ENCODE data around the gene TCTA. TPM values are rescaled to one million over a fixed set of nuclear protein-coding genes. Genes with fewer than 3 reads are reported as not detected.

TCTA gene
- total and polyA plus RNA-seq, 3 experiments from 2014 or later: 21.3 to 38.4 (median 23.2) TPM

DNA sequence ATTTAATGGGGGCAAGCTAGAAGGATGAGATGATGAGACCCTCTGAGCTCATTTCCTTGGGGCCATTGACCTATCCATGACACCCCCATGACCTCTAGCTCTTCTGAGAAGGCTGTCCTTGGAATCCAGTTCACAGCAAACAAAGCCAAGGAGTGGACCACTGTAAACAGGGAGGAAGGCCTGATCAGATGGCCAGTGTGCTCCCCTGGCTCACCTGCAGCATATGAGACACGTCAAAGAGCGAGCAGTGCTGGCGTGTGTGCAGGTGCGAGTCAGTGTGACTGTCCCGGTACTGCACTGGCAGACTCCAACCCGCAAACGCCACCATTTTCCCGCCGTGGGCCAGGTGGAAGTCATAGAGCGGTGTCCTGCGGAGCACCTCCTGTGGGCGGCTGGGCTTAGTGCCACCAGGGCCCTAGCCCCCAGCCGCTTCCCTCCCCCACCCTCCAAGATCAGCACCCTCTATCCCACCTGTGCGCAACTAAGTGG is 9.7 kb downstream of the TCTA start:
- H3K4me1 ChIP-seq (ENCODE audit: insufficient read depth, low read length): peaks cover 17% of the 10 kb centered on the region
- H3K36me3 Mint-ChIP-seq: peaks cover 0 to 47% (median 9%) of the 10 kb centered on the region in 3 donors
- H3K27me3 ChIP-seq (ENCODE audit: insufficient read depth, low read length, poor library complexity, severe bottlenecking): no peaks in the 10 kb centered on the region
- no peaks in the 10 kb centered on the region for H3K9me3 Mint-ChIP-seq
- peak overlapping the region in 1 of 8 donors; percentile 12 for H3K27ac Mint-ChIP-seq
- ChIA-PET POLR2A (no interaction called here), CTCF (interaction anchor here (1.0 kb wide), 1 partner anchor 82 kb away, joined by 3 read pairs; the partner anchor contains the start of gene USP4)
- H3K9me3 ChIP-seq (ENCODE audit: low read length): no peaks in the 10 kb centered on the region
- peaks cover 30 to 59% (median 43%) of the 10 kb centered on the region in 3 donors for H3K4me1 Mint-ChIP-seq
- no peak overlapping the region for H3K27ac ChIP-seq (ENCODE audit: low read depth, low read length)
- H3K4me3 ChIP-seq (ENCODE audit: low read length): no peak overlapping the region
- H3K36me3 ChIP-seq (ENCODE audit: insufficient read depth, low read length): peaks cover 8% of the 10 kb centered on the region
- no peak for DNase-seq
- peaks cover 0 to 1% of the 10 kb centered on the region in 2 donors for H3K27me3 Mint-ChIP-seq
- no peak overlapping the region for H3K4me3 Mint-ChIP-seq

DNA sequence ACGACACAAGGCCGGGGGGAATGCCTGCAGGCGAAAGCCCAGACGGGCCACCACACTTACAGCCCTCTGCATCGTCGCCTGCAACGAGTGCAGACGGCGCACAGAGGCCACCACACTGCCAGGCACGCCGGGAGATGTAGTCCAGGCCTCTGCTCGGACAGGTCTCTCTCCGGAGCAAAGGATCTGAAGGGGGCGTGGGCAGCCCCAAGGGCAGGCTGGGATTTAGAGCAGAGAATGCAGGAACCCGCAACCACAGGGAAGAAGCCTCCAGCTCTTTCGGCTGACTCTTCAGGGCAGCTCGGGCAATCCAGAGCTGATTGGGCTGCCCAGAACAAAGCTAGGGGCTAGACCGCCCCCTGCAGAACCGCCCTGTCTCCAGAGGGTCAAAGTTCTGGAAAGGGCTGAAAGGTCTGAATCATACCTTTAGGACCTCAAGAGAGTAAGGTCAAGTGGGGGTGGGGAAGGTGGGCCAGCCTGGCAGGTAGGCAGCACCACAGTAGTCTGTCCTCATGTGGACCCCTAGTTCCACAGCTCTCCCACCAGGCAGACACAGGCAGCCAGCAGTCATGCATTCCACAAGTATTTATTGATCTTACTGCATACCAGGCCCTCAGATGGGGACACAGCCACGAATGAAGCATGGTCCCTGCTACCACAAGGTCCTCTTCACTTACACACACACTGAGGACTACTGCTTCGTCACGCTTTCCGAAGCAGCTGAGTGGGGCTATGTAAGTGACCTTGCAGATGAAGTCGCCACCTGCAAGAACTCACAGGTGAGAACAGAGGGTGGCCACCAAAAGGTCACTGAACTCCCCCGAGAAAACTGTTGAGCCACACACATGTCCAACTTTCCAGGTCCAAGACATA is 10.4 kb downstream of the TCTA start, which contains the start of gene AMT:
TSS of gene AMT (minus strand) at position 95 of the 870 bp plus-strand sequence. CDS start at position 72, 23 bp downstream.
- Mint-ChIP-seq H3K4me3 (no peak within 1 kb of the TSS), H3K9me3 (no peaks in the 10 kb centered on the region), H3K36me3 (peaks cover 0 to 46% (median 9%) of the 10 kb centered on the region in 3 donors), H3K4me1 (peaks cover 23 to 52% (median 39%) of the 10 kb centered on the region in 3 donors), H3K27ac (peak within 1 kb of the TSS in 4 of 8 donors; percentile 17 to 78 (median 57)), H3K27me3 (peaks cover 0 to 1% of the 10 kb centered on the region in 2 donors)
- H3K4me1 ChIP-seq (ENCODE audit: insufficient read depth, low read length): peaks cover 10% of the 10 kb centered on the region
- H3K9me3 ChIP-seq (ENCODE audit: low read length): no peaks in the 10 kb centered on the region
- H3K4me3 ChIP-seq (ENCODE audit: low read length): no peak within 1 kb of the TSS
- DNase-seq: no peak
- no peak within 1 kb of the TSS for H3K27ac ChIP-seq (ENCODE audit: low read depth, low read length)
- H3K27me3 ChIP-seq (ENCODE audit: insufficient read depth, low read length, poor library complexity, severe bottlenecking): no peaks in the 10 kb centered on the region
- POLR2A ChIA-PET: no interaction called here
- H3K36me3 ChIP-seq (ENCODE audit: insufficient read depth, low read length): peaks cover 8% of the 10 kb centered on the region
- CTCF ChIA-PET: no interaction called here

DNA sequence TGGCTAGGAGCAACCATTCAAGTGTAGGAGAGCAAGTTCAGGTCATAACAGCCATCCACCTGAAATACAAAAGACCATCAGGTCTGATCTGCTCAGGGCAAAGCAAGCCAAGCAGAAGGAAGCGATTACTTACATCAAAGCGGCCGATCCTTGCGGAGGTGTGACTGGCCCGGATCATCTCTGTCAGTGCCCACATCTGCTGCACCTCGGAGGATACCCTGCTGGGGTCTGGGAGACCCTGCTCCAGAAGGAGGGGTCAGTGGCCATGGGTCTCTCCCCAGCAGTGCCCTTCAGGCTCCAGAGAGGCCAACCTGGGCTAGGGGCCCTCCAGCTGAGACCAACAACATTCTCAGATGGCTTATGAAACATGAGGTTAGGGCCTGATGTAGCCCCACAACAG is 12.6 kb downstream of the TCTA start:
- no peak overlapping the region for H3K27ac ChIP-seq (ENCODE audit: low read depth, low read length)
- CTCF ChIA-PET: no interaction called here

DNA sequence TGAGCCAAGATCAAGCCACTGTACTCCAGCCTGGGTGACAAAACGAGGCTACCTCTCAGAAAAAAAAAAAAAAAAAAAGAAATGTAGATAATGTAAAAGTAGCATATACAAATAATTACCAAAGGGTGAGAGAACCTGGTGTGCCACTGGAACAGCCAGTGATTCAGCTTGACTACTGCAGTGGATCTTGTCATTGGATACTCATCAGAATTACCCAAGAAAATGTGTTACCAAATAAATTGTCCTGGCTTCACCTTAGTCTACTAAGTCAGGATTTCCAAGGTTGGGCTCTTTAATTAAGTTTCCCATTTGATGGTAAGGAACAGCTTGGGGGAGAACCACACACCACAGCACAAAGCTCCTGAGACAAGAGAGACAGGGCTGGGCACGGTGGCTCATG is 15.4 kb downstream of the TCTA start:
- Histone ChIP-seq H3K36me3 (ENCODE audit: insufficient read depth, low read length) (no peaks in the 10 kb centered on the region), H3K27me3 (ENCODE audit: insufficient read depth, low read length, poor library complexity, severe bottlenecking) (no peaks in the 10 kb centered on the region), H3K4me1 (ENCODE audit: insufficient read depth, low read length) (peaks cover 4% of the 10 kb centered on the region), H3K4me3 (ENCODE audit: low read length) (no peak overlapping the region), H3K9me3 (ENCODE audit: low read length) (no peaks in the 10 kb centered on the region), H3K27ac (ENCODE audit: low read depth, low read length) (no peak overlapping the region)
- Mint-ChIP-seq H3K9me3 (no peaks in the 10 kb centered on the region), H3K36me3 (peaks cover 0 to 32% (median 8%) of the 10 kb centered on the region in 3 donors), H3K4me3 (peak overlapping the region; percentile 89 to 99 (median 96)), H3K27me3 (no peaks in the 10 kb centered on the region), H3K4me1 (peaks cover 14 to 32% (median 28%) of the 10 kb centered on the region in 3 donors), H3K27ac (peak overlapping the region in 3 of 8 donors; percentile 10 to 61 (median 20))
- DNase-seq: no peak
- ChIA-PET CTCF (interaction anchor here (0.8 to 1.0 kb wide), 3 partner anchors 11 to 87 kb away, joined by 3 read pairs; partner anchors contain the start of gene USP4), POLR2A (no interaction called here)

More for the DNA sequence above, 12.6 kb downstream of the TCTA start:
- Mint-ChIP-seq H3K4me1 (peaks cover 20 to 43% (median 37%) of the 10 kb centered on the region in 3 donors), H3K36me3 (peaks cover 0 to 38% (median 9%) of the 10 kb centered on the region in 3 donors), H3K27ac (peak overlapping the region in 5 of 8 donors; percentile 12 to 71 (median 21)), H3K4me3 (peak overlapping the region in 1 of 7 donors; percentile 65), H3K9me3 (no peaks in the 10 kb centered on the region), H3K27me3 (no peaks in the 10 kb centered on the region)
- Histone ChIP-seq H3K27me3 (ENCODE audit: insufficient read depth, low read length, poor library complexity, severe bottlenecking) (no peaks in the 10 kb centered on the region), H3K4me3 (ENCODE audit: low read length) (no peak overlapping the region), H3K4me1 (ENCODE audit: insufficient read depth, low read length) (peaks cover 4% of the 10 kb centered on the region), H3K9me3 (ENCODE audit: low read length) (no peaks in the 10 kb centered on the region), H3K36me3 (ENCODE audit: insufficient read depth, low read length) (no peaks in the 10 kb centered on the region)
- POLR2A ChIA-PET: interaction anchor here (0.6 to 1.1 kb wide), 2 partner anchors 13 to 79 kb away, joined by 4 to 6 read pairs; partner anchors contain the start of genes RHOA and TCTA
- DNase-seq: no peak

DNA sequence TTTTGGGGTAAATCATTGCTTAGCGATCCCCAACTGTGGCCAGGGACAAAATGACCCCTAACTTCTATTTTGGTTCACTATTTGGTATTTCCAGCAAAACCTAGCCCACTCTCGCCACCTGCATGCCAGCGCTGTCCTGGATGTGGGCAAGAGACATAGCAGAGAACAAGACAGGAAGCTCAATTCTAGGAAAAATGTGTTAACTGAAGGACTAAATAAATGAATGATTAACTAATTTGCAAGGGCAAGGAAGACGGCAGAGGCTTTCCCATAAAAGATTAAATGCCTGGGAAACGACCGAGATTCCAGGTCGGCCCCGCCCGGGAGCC is 16.5 kb downstream of the TCTA start:
- Histone ChIP-seq H3K9me3 (ENCODE audit: low read length) (no peaks in the 10 kb centered on the region), H3K27me3 (ENCODE audit: insufficient read depth, low read length, poor library complexity, severe bottlenecking) (no peaks in the 10 kb centered on the region), H3K4me1 (ENCODE audit: insufficient read depth, low read length) (peaks cover 4% of the 10 kb centered on the region), H3K4me3 (ENCODE audit: low read length) (peak overlapping the region; percentile 83), H3K27ac (ENCODE audit: low read depth, low read length) (peak overlapping the region; percentile 87), H3K36me3 (ENCODE audit: insufficient read depth, low read length) (no peaks in the 10 kb centered on the region)
- peaks cover 14 to 32% (median 28%) of the 10 kb centered on the region in 3 donors for H3K4me1 Mint-ChIP-seq
- H3K27ac Mint-ChIP-seq: peak overlapping the region in 7 of 8 donors; percentile 59 to 98 (median 95)
- H3K9me3 Mint-ChIP-seq: no peaks in the 10 kb centered on the region
- ChIA-PET POLR2A (interaction anchor here (0.5 to 2.2 kb wide), 9 partner anchors 10 to 89 kb away, joined by 3 to 40 read pairs (median 7); partner anchors contain the start of genes DAG1, GPX1, RHOA and TCTA), CTCF (interaction anchor here (0.8 to 3.0 kb wide), 4 partner anchors 13 to 89 kb away, joined by 3 to 13 read pairs (median 8); partner anchors contain the start of genes TCTA and USP4)
- DNase-seq: no peak
- peak overlapping the region; percentile 89 to 99 (median 96) for H3K4me3 Mint-ChIP-seq
- H3K36me3 Mint-ChIP-seq: peaks cover 0 to 24% (median 5%) of the 10 kb centered on the region in 3 donors
- no peaks in the 10 kb centered on the region for H3K27me3 Mint-ChIP-seq

DNA sequence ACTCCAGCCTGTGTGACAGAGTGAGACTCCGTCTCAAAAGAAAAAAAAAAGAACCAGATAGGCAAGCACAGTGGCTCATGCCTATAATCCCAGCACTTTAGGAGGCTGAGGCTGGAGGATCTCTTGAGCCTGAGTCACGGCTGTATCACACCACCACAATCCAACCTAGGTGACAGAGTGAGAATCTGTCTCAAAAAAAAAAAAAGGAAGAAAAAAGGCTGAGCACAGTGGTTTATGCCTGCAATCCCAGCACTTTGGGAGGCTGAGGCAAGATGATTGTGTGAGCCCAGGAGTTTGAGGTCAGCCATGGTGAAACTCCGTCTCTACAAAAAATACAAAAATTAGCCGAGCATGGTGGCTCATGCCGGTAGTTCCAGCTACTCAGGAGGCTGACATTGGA is 22.5 kb downstream of the TCTA start:
- no peaks in the 10 kb centered on the region for H3K36me3 Mint-ChIP-seq
- no peaks in the 10 kb centered on the region for H3K27me3 ChIP-seq (ENCODE audit: insufficient read depth, low read length, poor library complexity, severe bottlenecking)
- no peaks in the 10 kb centered on the region for H3K4me1 ChIP-seq (ENCODE audit: insufficient read depth, low read length)
- H3K9me3 Mint-ChIP-seq: no peaks in the 10 kb centered on the region
- no peak for DNase-seq
- H3K9me3 ChIP-seq (ENCODE audit: low read length): no peaks in the 10 kb centered on the region
- H3K27ac ChIP-seq (ENCODE audit: low read depth, low read length): no peak overlapping the region
- H3K27me3 Mint-ChIP-seq: no peaks in the 10 kb centered on the region
- H3K27ac Mint-ChIP-seq: no peak overlapping the region
- peaks cover under 1 to 4% (median 2%) of the 10 kb centered on the region in 3 donors for H3K4me1 Mint-ChIP-seq
- ChIA-PET POLR2A (interaction anchor here (0.6 kb wide), 1 partner anchor 360 kb away, joined by 6 read pairs; no protein-coding TSS in a partner anchor), CTCF (no interaction called here)
- H3K4me3 Mint-ChIP-seq: no peak overlapping the region
- H3K36me3 ChIP-seq (ENCODE audit: insufficient read depth, low read length): no peaks in the 10 kb centered on the region
- H3K4me3 ChIP-seq (ENCODE audit: low read length): no peak overlapping the region

DNA sequence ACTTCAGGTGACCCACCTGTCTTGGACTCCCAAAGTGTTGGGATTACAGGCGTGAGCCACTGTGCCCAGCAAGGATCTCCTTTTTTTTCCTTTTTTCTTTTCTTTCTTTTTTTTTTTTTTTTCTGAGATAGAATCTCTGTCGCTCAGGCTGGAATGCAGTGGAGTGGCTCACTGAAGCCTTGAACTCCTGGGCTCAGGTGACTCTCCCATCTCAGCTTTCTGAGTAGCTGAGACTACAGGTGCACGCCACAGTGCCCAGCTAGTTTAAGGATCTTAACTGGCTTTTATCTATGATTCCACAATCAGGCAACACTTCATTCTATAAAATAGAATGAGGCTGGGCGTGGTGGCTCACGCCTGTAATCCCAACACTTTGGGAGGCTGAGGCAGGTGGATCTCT is 33.2 kb downstream of the TCTA start:
- Mint-ChIP-seq H3K27me3 (no peaks in the 10 kb centered on the region), H3K36me3 (no peaks in the 10 kb centered on the region), H3K4me1 (peaks cover 10 to 18% (median 12%) of the 10 kb centered on the region in 3 donors), H3K27ac (peak overlapping the region in 3 of 8 donors; percentile 35 to 95 (median 60)), H3K4me3 (no peak overlapping the region), H3K9me3 (no peaks in the 10 kb centered on the region)
- peaks cover 20% of the 10 kb centered on the region for H3K4me1 ChIP-seq (ENCODE audit: insufficient read depth, low read length)
- H3K27ac ChIP-seq (ENCODE audit: low read depth, low read length): no peak overlapping the region
- no peaks in the 10 kb centered on the region for H3K36me3 ChIP-seq (ENCODE audit: insufficient read depth, low read length)
- no peaks in the 10 kb centered on the region for H3K27me3 ChIP-seq (ENCODE audit: insufficient read depth, low read length, poor library complexity, severe bottlenecking)
- ChIA-PET POLR2A (interaction anchor here (0.6 kb wide), 1 partner anchor 304 kb away, joined by 6 read pairs; no protein-coding TSS in a partner anchor), CTCF (interaction anchor here (0.6 to 3.1 kb wide), 5 partner anchors 30 to 274 kb away, joined by 3 to 27 read pairs (median 4); partner anchors contain the start of genes KLHDC8B and USP4)
- H3K4me3 ChIP-seq (ENCODE audit: low read length): no peak overlapping the region
- no peaks in the 10 kb centered on the region for H3K9me3 ChIP-seq (ENCODE audit: low read length)
- DNase-seq: no peak
